HepG2 (cell line): Measurements from ENCODE around the gene PPP1R7. TPM values are rescaled to one million over a fixed set of nuclear protein-coding genes. Genes with fewer than 3 reads are reported as not detected.
A peak's percentile ranks its signal among the peaks of the same experiment; 100 is the strongest.

ENCODE experiments used
- HCFC1 ChIP-seq: fragments of 150-350 bp; IDR thresholded peaks from 2 replicates; pipeline ENCODE4 v1.6.1; 2014; ENCODE audit warnings: low read depth, low read length
- MATR3 ChIP-seq: sonication (generic); formaldehyde crosslinking; IDR thresholded peaks from 2 replicates; pipeline ENCODE4 v1.4.0; 2020; ENCODE audit warnings: missing genetic modification reagents
- NR2C2 ChIP-seq: sonication (generic); formaldehyde crosslinking; IDR thresholded peaks from 2 replicates; pipeline ENCODE4 v1.4.0; 2020; ENCODE audit warnings: missing genetic modification reagents, mild to moderate bottlenecking, moderate library complexity, borderline replicate concordance
- RELA ChIP-seq: sonication (generic); formaldehyde crosslinking; IDR thresholded peaks from 2 replicates; pipeline ENCODE4 v1.4.0; 2020; ENCODE audit warnings: missing genetic modification reagents
- SIN3A ChIP-seq: IDR thresholded peaks from 2 replicates; pipeline ENCODE4 v1.6.1; 2011; ENCODE audit warnings: low read depth, mild to moderate bottlenecking, control low read depth, low read length, borderline replicate concordance
- ZFX ChIP-seq: sonication (generic); formaldehyde crosslinking; IDR thresholded peaks from 2 replicates; pipeline ENCODE4 v1.4.0; 2020; ENCODE audit warnings: mild to moderate bottlenecking, low read depth, missing genetic modification reagents, moderate library complexity
- ZKSCAN5 ChIP-seq: sonication (generic); formaldehyde crosslinking; IDR thresholded peaks from 2 replicates; pipeline ENCODE4 v1.5.1; 2020; ENCODE audit warnings: mild to moderate bottlenecking, missing genetic modification reagents
- ZNF296 ChIP-seq: sonication (generic); formaldehyde crosslinking; conservative IDR thresholded peaks from 2 replicates; pipeline ENCODE4 v1.5.0; 2020; ENCODE audit warnings: mild to moderate bottlenecking, missing genetic modification reagents
- ZNF44 ChIP-seq: sonication (generic); formaldehyde crosslinking; IDR thresholded peaks from 2 replicates; pipeline ENCODE4 v1.5.1; 2020; ENCODE audit warnings: mild to moderate bottlenecking, missing genetic modification reagents
- ZNF563 ChIP-seq: sonication (generic); formaldehyde crosslinking; IDR thresholded peaks from 2 replicates; pipeline ENCODE4 v1.8.0; 2022; ENCODE audit warnings: mild to moderate bottlenecking, moderate library complexity, missing genetic modification reagents
- ZNF616 ChIP-seq: sonication (generic); formaldehyde crosslinking; IDR thresholded peaks from 2 replicates; pipeline ENCODE4 v1.5.0; 2020; ENCODE audit warnings: low read depth, mild to moderate bottlenecking, missing genetic modification reagents
- ZNF768 ChIP-seq: sonication (generic); formaldehyde crosslinking; IDR thresholded peaks from 2 replicates; pipeline ENCODE4 v1.4.0; 2020; ENCODE audit warnings: missing genetic modification reagents
- polyA plus RNA-seq, 8 experiments: library from polyadenylated mRNA; depleted of rRNA in 3 of 8; stranded (reverse) in 7 of 8; unstranded in 1 of 8; fragments of >200 nt; fragmentation: Illumina TruSeq in 4 of 8; extraction: Trizol in 4 of 8; gene quantifications; 2 replicates each; pipeline versions ENCODE4 v1.2.1 to v1.2.3, GENCODE V29; 2011 to 2016; ENCODE audit warnings: low read depth in 4 of 8, missing spikeins in 1 of 8, mixed read lengths in 1 of 8; ENCODE audit not compliant: insufficient read depth in 1 of 8
- total RNA-seq, 5 experiments: library from RNA; depleted of rRNA; stranded (reverse); fragments of >200 nt; fragmentation: Illumina TruSeq; extraction: Trizol; gene quantifications; 2 replicates each; pipeline ENCODE4 v1.2.3, GENCODE V29; 2016; ENCODE audit warnings: low read depth in 1 of 5
- TF ChIP-seq, protein P1 (sequence below): sonication (generic); formaldehyde crosslinking; IDR thresholded peaks from 2 replicates; pipeline ENCODE4 v1.5.0; 2020; ENCODE audit warnings: missing genetic modification reagents
- TF ChIP-seq, protein P2 (sequence below): sonication (generic); formaldehyde crosslinking; IDR thresholded peaks from 2 replicates; pipeline ENCODE4 v1.4.0; 2020; ENCODE audit warnings: missing genetic modification reagents
- TF ChIP-seq, protein P3 (sequence below): sonication (generic); formaldehyde crosslinking; IDR thresholded peaks from 2 replicates; pipeline ENCODE4 v1.8.0; 2022; ENCODE audit warnings: missing genetic modification reagents, mild to moderate bottlenecking, moderate library complexity, borderline replicate concordance
- TF ChIP-seq, protein P4 (sequence below): sonication (generic); formaldehyde crosslinking; IDR thresholded peaks from 2 replicates; pipeline ENCODE4 v1.4.0; 2020; ENCODE audit warnings: mild to moderate bottlenecking, missing genetic modification reagents
- TF ChIP-seq, protein P5 (sequence below): sonication (generic); formaldehyde crosslinking; IDR thresholded peaks from 2 replicates; pipeline ENCODE4 v1.8.0; 2022; ENCODE audit warnings: mild to moderate bottlenecking, missing genetic modification reagents; ENCODE audit not compliant: insufficient replicate concordance
- TF ChIP-seq, protein P6 (sequence below): sonication (generic); formaldehyde crosslinking; IDR thresholded peaks from 2 replicates; pipeline ENCODE4 v1.4.0; 2020; ENCODE audit warnings: mild to moderate bottlenecking, missing genetic modification reagents

The PPP1R7 gene
- total and polyA plus RNA-seq, 2 of the 13 experiments (the other 11 are each of a cell fraction or from before 2014, with no cell fraction given): 33.3 to 67.9 TPM

DNA sequence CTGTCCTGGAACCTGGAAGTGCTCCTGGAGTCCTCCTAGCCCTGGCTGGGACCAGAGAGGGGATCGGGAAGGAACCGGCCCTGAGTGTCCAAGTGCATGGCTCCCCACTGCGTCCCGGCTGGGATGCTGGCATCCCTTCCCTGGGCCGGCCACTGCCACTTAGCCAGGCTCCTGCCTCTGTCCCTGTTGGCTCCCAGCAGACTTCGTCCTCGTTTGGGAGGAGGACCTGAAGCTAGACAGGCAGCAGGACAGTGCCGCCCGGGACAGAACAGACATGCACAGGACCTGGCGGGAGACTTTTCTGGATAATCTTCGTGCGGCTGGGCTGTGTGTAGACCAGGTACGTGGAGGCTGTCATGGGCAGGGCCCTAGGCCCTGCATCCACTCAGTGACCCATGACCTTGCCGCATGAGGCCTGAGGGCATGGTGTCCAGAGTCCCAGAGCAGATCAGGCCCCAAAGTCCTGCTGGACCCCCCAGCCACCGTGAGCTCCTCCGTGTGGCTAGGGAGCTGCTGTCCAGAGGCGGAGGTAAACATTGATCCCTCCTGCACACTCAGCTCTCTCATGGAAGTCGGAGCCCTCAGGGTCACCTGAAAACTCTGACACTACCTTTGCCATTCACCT is 45.4 kb downstream of the PPP1R7 start (continued):
- TF ChIP-seq ZKSCAN5: no peak
- TF ChIP-seq NR2C2 (CRISPR knock-in tag): peak; percentile 38; the same call in 1 of the 2 replicates
- no peak for TF ChIP-seq HCFC1
- no peak for TF ChIP-seq ZNF296 (CRISPR knock-in tag)
- TF ChIP-seq MATR3 (CRISPR knock-in tag): no peak
- TF ChIP-seq ZNF616 (CRISPR knock-in tag): no peak
- no peak for TF ChIP-seq ZNF44 (CRISPR knock-in tag)
- TF ChIP-seq, protein P1, sequence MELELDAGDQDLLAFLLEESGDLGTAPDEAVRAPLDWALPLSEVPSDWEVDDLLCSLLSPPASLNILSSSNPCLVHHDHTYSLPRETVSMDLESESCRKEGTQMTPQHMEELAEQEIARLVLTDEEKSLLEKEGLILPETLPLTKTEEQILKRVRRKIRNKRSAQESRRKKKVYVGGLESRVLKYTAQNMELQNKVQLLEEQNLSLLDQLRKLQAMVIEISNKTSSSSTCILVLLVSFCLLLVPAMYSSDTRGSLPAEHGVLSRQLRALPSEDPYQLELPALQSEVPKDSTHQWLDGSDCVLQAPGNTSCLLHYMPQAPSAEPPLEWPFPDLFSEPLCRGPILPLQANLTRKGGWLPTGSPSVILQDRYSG: no peak
- TF ChIP-seq, protein P2, sequence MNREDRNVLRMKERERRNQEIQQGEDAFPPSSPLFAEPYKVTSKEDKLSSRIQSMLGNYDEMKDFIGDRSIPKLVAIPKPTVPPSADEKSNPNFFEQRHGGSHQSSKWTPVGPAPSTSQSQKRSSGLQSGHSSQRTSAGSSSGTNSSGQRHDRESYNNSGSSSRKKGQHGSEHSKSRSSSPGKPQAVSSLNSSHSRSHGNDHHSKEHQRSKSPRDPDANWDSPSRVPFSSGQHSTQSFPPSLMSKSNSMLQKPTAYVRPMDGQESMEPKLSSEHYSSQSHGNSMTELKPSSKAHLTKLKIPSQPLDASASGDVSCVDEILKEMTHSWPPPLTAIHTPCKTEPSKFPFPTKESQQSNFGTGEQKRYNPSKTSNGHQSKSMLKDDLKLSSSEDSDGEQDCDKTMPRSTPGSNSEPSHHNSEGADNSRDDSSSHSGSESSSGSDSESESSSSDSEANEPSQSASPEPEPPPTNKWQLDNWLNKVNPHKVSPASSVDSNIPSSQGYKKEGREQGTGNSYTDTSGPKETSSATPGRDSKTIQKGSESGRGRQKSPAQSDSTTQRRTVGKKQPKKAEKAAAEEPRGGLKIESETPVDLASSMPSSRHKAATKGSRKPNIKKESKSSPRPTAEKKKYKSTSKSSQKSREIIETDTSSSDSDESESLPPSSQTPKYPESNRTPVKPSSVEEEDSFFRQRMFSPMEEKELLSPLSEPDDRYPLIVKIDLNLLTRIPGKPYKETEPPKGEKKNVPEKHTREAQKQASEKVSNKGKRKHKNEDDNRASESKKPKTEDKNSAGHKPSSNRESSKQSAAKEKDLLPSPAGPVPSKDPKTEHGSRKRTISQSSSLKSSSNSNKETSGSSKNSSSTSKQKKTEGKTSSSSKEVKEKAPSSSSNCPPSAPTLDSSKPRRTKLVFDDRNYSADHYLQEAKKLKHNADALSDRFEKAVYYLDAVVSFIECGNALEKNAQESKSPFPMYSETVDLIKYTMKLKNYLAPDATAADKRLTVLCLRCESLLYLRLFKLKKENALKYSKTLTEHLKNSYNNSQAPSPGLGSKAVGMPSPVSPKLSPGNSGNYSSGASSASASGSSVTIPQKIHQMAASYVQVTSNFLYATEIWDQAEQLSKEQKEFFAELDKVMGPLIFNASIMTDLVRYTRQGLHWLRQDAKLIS (CRISPR knock-in tag): no peak
- peak; percentile 33; the same call in 1 of the 2 replicates for TF ChIP-seq ZFX (CRISPR knock-in tag)
- TF ChIP-seq SIN3A: no peak
- TF ChIP-seq, protein P3, sequence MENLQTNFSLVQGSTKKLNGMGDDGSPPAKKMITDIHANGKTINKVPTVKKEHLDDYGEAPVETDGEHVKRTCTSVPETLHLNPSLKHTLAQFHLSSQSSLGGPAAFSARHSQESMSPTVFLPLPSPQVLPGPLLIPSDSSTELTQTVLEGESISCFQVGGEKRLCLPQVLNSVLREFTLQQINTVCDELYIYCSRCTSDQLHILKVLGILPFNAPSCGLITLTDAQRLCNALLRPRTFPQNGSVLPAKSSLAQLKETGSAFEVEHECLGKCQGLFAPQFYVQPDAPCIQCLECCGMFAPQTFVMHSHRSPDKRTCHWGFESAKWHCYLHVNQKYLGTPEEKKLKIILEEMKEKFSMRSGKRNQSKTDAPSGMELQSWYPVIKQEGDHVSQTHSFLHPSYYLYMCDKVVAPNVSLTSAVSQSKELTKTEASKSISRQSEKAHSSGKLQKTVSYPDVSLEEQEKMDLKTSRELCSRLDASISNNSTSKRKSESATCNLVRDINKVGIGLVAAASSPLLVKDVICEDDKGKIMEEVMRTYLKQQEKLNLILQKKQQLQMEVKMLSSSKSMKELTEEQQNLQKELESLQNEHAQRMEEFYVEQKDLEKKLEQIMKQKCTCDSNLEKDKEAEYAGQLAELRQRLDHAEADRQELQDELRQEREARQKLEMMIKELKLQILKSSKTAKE (CRISPR knock-in tag): no peak
- TF ChIP-seq, protein P4, sequence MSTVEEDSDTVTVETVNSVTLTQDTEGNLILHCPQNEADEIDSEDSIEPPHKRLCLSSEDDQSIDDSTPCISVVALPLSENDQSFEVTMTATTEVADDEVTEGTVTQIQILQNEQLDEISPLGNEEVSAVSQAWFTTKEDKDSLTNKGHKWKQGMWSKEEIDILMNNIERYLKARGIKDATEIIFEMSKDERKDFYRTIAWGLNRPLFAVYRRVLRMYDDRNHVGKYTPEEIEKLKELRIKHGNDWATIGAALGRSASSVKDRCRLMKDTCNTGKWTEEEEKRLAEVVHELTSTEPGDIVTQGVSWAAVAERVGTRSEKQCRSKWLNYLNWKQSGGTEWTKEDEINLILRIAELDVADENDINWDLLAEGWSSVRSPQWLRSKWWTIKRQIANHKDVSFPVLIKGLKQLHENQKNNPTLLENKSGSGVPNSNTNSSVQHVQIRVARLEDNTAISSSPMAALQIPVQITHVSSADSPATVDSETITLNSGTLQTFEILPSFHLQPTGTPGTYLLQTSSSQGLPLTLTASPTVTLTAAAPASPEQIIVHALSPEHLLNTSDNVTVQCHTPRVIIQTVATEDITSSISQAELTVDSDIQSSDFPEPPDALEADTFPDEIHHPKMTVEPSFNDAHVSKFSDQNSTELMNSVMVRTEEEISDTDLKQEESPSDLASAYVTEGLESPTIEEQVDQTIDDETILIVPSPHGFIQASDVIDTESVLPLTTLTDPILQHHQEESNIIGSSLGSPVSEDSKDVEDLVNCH: no peak
- TF ChIP-seq RELA (CRISPR knock-in tag): no peak
- no peak for TF ChIP-seq ZNF768 (CRISPR knock-in tag)
- TF ChIP-seq, protein P5, sequence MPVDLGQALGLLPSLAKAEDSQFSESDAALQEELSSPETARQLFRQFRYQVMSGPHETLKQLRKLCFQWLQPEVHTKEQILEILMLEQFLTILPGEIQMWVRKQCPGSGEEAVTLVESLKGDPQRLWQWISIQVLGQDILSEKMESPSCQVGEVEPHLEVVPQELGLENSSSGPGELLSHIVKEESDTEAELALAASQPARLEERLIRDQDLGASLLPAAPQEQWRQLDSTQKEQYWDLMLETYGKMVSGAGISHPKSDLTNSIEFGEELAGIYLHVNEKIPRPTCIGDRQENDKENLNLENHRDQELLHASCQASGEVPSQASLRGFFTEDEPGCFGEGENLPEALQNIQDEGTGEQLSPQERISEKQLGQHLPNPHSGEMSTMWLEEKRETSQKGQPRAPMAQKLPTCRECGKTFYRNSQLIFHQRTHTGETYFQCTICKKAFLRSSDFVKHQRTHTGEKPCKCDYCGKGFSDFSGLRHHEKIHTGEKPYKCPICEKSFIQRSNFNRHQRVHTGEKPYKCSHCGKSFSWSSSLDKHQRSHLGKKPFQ (CRISPR knock-in tag): no peak
- 0 out of 2 replicates have a peak, but pooled peaks have one; percentile 26 for TF ChIP-seq ZNF563
- TF ChIP-seq, protein P6, sequence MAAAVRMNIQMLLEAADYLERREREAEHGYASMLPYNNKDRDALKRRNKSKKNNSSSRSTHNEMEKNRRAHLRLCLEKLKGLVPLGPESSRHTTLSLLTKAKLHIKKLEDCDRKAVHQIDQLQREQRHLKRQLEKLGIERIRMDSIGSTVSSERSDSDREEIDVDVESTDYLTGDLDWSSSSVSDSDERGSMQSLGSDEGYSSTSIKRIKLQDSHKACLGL (CRISPR knock-in tag): 0 out of 2 replicates have a peak, but pooled peaks have one; percentile 38
